Natural killer cell (primary cell): ENCODE measurements around the gene CCL22. TPM values are rescaled to one million over a fixed set of nuclear protein-coding genes. Genes with fewer than 3 reads are reported as not detected.
"Not testable (repeated sequence)": the region's sequence is repeated elsewhere in the genome, so short reads cannot be mapped to it uniquely, and the experiment has no call there.

Source experiments
- ATAC-seq, 3 donors: fragments of 150-1000 bp in 2 of 3; fragments of 200-7000 bp in 1 of 3; cut with Tn5 transposase; 1 replicate in 1 of 3; 2 replicates in 2 of 3; pipeline ENCODE4 v1.10.0; 2021; ENCODE audit warnings: mild to moderate bottlenecking in 2 of 3, moderate library complexity in 2 of 3
- DNase-seq, 2 donors: peaks; one replicate each; pipeline versions ENCODE4 v3.0.0 to v3.0.0-alpha.2; 2013 to 2021; ENCODE audit warnings: mixed read lengths in 1 of 2
- H3K27ac ChIP-seq: one replicate; pipeline ENCODE4 v1.5.1; 2013; ENCODE audit warnings: mild to moderate bottlenecking, low read length
- H3K27me3 ChIP-seq: one replicate; pipeline ENCODE4 v1.6.1; 2013; ENCODE audit warnings: low read length; ENCODE audit not compliant: control insufficient read depth, insufficient read depth
- H3K36me3 ChIP-seq: one replicate; pipeline ENCODE4 v1.6.1; 2013; ENCODE audit warnings: low read length; ENCODE audit not compliant: control insufficient read depth, insufficient read depth
- H3K4me1 ChIP-seq: one replicate; pipeline ENCODE4 v1.6.1; 2013; ENCODE audit warnings: low read length; ENCODE audit not compliant: control insufficient read depth, insufficient read depth
- H3K4me3 ChIP-seq: one replicate; pipeline ENCODE4 v1.5.1; 2013; ENCODE audit warnings: low read length
- H3K9me3 ChIP-seq: one replicate; pipeline ENCODE4 v1.6.1; 2013; ENCODE audit warnings: low read length; ENCODE audit not compliant: control insufficient read depth, insufficient read depth
- H3K27ac Mint-ChIP-seq, 2 donors: one replicate each; pipeline ENCODE4 v1.8.0; 2022; ENCODE audit warnings: mild to moderate bottlenecking in 2 of 2, mixed read lengths in 2 of 2, moderate library complexity in 1 of 2
- H3K27me3 Mint-ChIP-seq, 2 donors: one replicate each; pipeline ENCODE4 v1.8.0; 2022; ENCODE audit warnings: low read depth in 2 of 2, mixed read lengths in 2 of 2
- H3K36me3 Mint-ChIP-seq: one replicate; pipeline ENCODE4 v1.8.0; 2022; ENCODE audit warnings: mixed read lengths
- H3K4me1 Mint-ChIP-seq, 2 donors: one replicate each; pipeline ENCODE4 v1.8.0; 2022; ENCODE audit warnings: mixed read lengths in 2 of 2
- H3K4me3 Mint-ChIP-seq: one replicate; pipeline ENCODE4 v1.8.0; 2022; ENCODE audit warnings: mild to moderate bottlenecking, moderate library complexity, mixed read lengths
- H3K9me3 Mint-ChIP-seq, 2 donors: one replicate each; pipeline ENCODE4 v1.8.0; 2022; ENCODE audit warnings: mixed read lengths in 2 of 2
- CTCF ChIP-seq: fragments of 200-600 bp; IDR thresholded peaks from one replicate; pipeline ENCODE4 v1.8.0; 2022; ENCODE audit warnings: antibody characterized with exemption
- WGBS: methylation state at CpG from one replicate; pipeline ENCODE4 v1.1.7; 2013; ENCODE audit warnings: missing lambda C conversion rate; ENCODE audit not compliant: insufficient coverage; 5-methylcytosine and 5-hydroxymethylcytosine counted together
- intact Hi-C: fragments of 100-400 bp; cut with micrococcal nuclease; formaldehyde crosslinking; loops from one replicate; pipeline ENCODE4 v1.14.2; 2022
- total RNA-seq, 4 donors: library from RNA; stranded (reverse); fragments of 120-200 nt in 1 of 4; gene quantifications; one replicate each; pipeline versions ENCODE4 v1.2.3 to v1.2.4, GENCODE V29; 2013 to 2022

Gene CCL22
- total RNA-seq, 3 donors from 2014 or later (not counting 1 experiment from before 2014, with no cell fraction given) = 0.14 TPM; not detected in 2

- H3K9me3 Mint-ChIP-seq = no peaks in the 10 kb centered on the region
- Histone ChIP-seq H3K4me1 (no peaks in the 10 kb centered on the region), H3K36me3 (no peaks in the 10 kb centered on the region), H3K4me3 (no peak within 1 kb of the TSS), H3K27ac (no peak within 1 kb of the TSS), H3K27me3 (no peaks in the 10 kb centered on the region), H3K9me3 (no peaks in the 10 kb centered on the region)
- TF ChIP-seq CTCF = no peak
- no peak for ATAC-seq
- H3K27ac Mint-ChIP-seq = no peak within 1 kb of the TSS
- no peaks in the 10 kb centered on the region for H3K36me3 Mint-ChIP-seq
- WGBS = 81% methylated on average over 23 of the region's 23 CpGs
- no peaks in the 10 kb centered on the region for H3K4me1 Mint-ChIP-seq
- H3K27me3 Mint-ChIP-seq = peaks cover 0 to 6% of the 10 kb centered on the region in 2 donors
- no peak within 1 kb of the TSS for H3K4me3 Mint-ChIP-seq
- no peak for DNase-seq
- intact Hi-C loops = no loop called here
Measured at GRCh38 chr16:57372372-57373116, 14.0 kb downstream of the CCL22 start, which contains the start of gene CX3CL1. Gene CX3CL1, plus strand, starts transcription at chr16:57372490. Its CDS starts 79 bp downstream, at chr16:57372569.

GRCh38 chr16:57373117-57373947, 14.7 kb downstream of the CCL22 start:
- no peaks in the 10 kb centered on the region for H3K27me3 ChIP-seq
- H3K4me3 Mint-ChIP-seq = no peak overlapping the region
- no peaks in the 10 kb centered on the region for H3K9me3 Mint-ChIP-seq
- H3K36me3 Mint-ChIP-seq = no peaks in the 10 kb centered on the region
- intact Hi-C loops = no loop called here
- DNase-seq = no peak
- no peaks in the 10 kb centered on the region for H3K36me3 ChIP-seq
- 86% methylated on average over 9 of the region's 9 CpGs for WGBS
- H3K27ac ChIP-seq = no peak overlapping the region
- no peaks in the 10 kb centered on the region for H3K9me3 ChIP-seq
- H3K4me1 Mint-ChIP-seq = no peaks in the 10 kb centered on the region
- H3K4me3 ChIP-seq = no peak overlapping the region
- no peak for TF ChIP-seq CTCF
- no peaks in the 10 kb centered on the region for H3K4me1 ChIP-seq
- H3K27me3 Mint-ChIP-seq = peaks cover 0 to 6% of the 10 kb centered on the region in 2 donors
- H3K27ac Mint-ChIP-seq = no peak overlapping the region
- ATAC-seq = no peak

- Mint-ChIP-seq H3K36me3 (no peaks in the 10 kb centered on the region), H3K9me3 (no peaks in the 10 kb centered on the region), H3K4me3 (no peak overlapping the region), H3K27ac (no peak overlapping the region), H3K4me1 (no peaks in the 10 kb centered on the region), H3K27me3 (peaks cover 0 to 6% of the 10 kb centered on the region in 2 donors)
- intact Hi-C loops = no loop called here
- Histone ChIP-seq H3K4me3 (no peak overlapping the region), H3K9me3 (no peaks in the 10 kb centered on the region), H3K27me3 (no peaks in the 10 kb centered on the region), H3K36me3 (no peaks in the 10 kb centered on the region), H3K4me1 (no peaks in the 10 kb centered on the region), H3K27ac (no peak overlapping the region)
- no peak for TF ChIP-seq CTCF
- ATAC-seq (no peak), DNase-seq (no peak)
- WGBS = 87% methylated on average over 7 of the region's 9 CpGs
Measured at GRCh38 chr16:57374067-57374534, 15.5 kb downstream of the CCL22 start.

GRCh38 chr16:57374925-57375465, 16.4 kb downstream of the CCL22 start:
- DNase-seq, H3K36me3 Mint-ChIP-seq, H3K4me1 Mint-ChIP-seq, H3K4me1 ChIP-seq, H3K27me3 ChIP-seq, H3K27ac Mint-ChIP-seq, H3K4me3 ChIP-seq, H3K9me3 ChIP-seq, H3K4me3 Mint-ChIP-seq, H3K27ac ChIP-seq, H3K36me3 ChIP-seq, ATAC-seq, intact Hi-C loops, H3K9me3 Mint-ChIP-seq, H3K27me3 Mint-ChIP-seq: not testable (repeated sequence)
- 93% methylated on average over 7 of the region's 8 CpGs for WGBS
